IMR-90 (cell line): ENCODE measurements around the gene ADH1C. TPM values are rescaled to one million over a fixed set of nuclear protein-coding genes. Genes with fewer than 3 reads are reported as not detected.
"Not testable (repeated sequence)": the region's sequence is repeated elsewhere in the genome, so short reads cannot be mapped to it uniquely, and the experiment has no call there.

Experiments used
- ATAC-seq: fragments of 200-7000 bp; cut with Tn5 transposase; 2 replicates; pipeline ENCODE4 v1.9.1; 2020; ENCODE audit warnings: low read depth, mild to moderate bottlenecking, moderate library complexity
- BruUV-seq: library from RNA; stranded (reverse); fragments of 400-500 nt; replicated peaks from 2 replicates; lab custom pipeline; 2021; lab: Mats Ljungman, UMichigan
- CTCF ChIA-PET: fragments of 300-600 bp; formaldehyde crosslinking; extraction: SDS; loops from one replicate; lab custom pipeline; 2021; ENCODE audit warnings: antibody characterized with exemption; lab: Yijun Ruan, JAX
- POLR2A ChIA-PET: fragments of 300-600 bp; sonication (Branson Sonifier 250); formaldehyde crosslinking; loops from one replicate; lab custom pipeline; 2022; ENCODE audit warnings: antibody characterized with exemption; ENCODE audit not compliant: unreplicated experiment; lab: Charles Lee
- DNase-seq: peaks from one replicate; pipeline ENCODE4 v3.0.0; 2013
- H2AFZ ChIP-seq: replicated peaks from 2 replicates; pipeline ENCODE3; 2013; ENCODE audit warnings: low read length, mild to moderate bottlenecking; ENCODE audit not compliant: poor library complexity
- H2AK5ac ChIP-seq: 2 replicates; pipeline ENCODE4 v1.6.1; 2013; ENCODE audit warnings: low read depth, low read length, inconsistent platforms
- H2AK9ac ChIP-seq: replicated peaks from 2 replicates; pipeline ENCODE3; 2013; ENCODE audit warnings: mild to moderate bottlenecking, low read depth, low read length, moderate library complexity; ENCODE audit not compliant: poor library complexity
- H2BK120ac ChIP-seq: 2 replicates; pipeline ENCODE4 v1.6.1; 2013; ENCODE audit warnings: low read depth, low read length, inconsistent platforms
- H2BK15ac ChIP-seq: 3 replicates; pipeline ENCODE4 v1.6.1; 2013; ENCODE audit warnings: low read depth, low read length, inconsistent platforms
- H2BK20ac ChIP-seq: 2 replicates; pipeline ENCODE4 v1.6.1; 2013; ENCODE audit warnings: low read depth, mild to moderate bottlenecking, inconsistent platforms, low read length, moderate library complexity
- H2BK5ac ChIP-seq: 2 replicates; pipeline ENCODE4 v1.6.1; 2013; ENCODE audit warnings: mild to moderate bottlenecking, low read depth, low read length, inconsistent platforms; ENCODE audit not compliant: poor library complexity, severe bottlenecking
- H3K14ac ChIP-seq: replicated peaks from 2 replicates; pipeline ENCODE4 v1.6.1; 2013; ENCODE audit warnings: low read depth, low read length, inconsistent platforms
- H3K18ac ChIP-seq: 2 replicates; pipeline ENCODE4 v1.6.1; 2013; ENCODE audit warnings: low read depth, low read length, control low read depth
- H3K23ac ChIP-seq: 2 replicates; pipeline ENCODE4 v1.6.1; 2013; ENCODE audit warnings: low read depth, low read length, inconsistent platforms
- H3K27ac ChIP-seq: 2 replicates; pipeline ENCODE4 v1.5.1; 2013; ENCODE audit warnings: mild to moderate bottlenecking, control low read depth, low read length; ENCODE audit not compliant: insufficient read depth
- H3K27me3 ChIP-seq: 2 replicates; pipeline ENCODE4 v1.6.1; 2013; ENCODE audit warnings: low read length; ENCODE audit not compliant: control insufficient read depth, insufficient read depth
- H3K36me3 ChIP-seq: 2 replicates; pipeline ENCODE4 v1.6.1; 2013; ENCODE audit warnings: low read length, mixed read lengths; ENCODE audit not compliant: control insufficient read depth, insufficient read depth
- H3K4ac ChIP-seq: 2 replicates; pipeline ENCODE4 v1.6.1; 2013; ENCODE audit warnings: low read depth, low read length, inconsistent platforms
- H3K4me1 ChIP-seq: 2 replicates; pipeline ENCODE4 v1.6.1; 2013; ENCODE audit warnings: low read length, mixed read lengths; ENCODE audit not compliant: control insufficient read depth, insufficient read depth
- H3K4me2 ChIP-seq: 2 replicates; pipeline ENCODE4 v1.6.1; 2013; ENCODE audit warnings: low read depth, mild to moderate bottlenecking, control low read depth, low read length, moderate library complexity
- H3K4me3 ChIP-seq: 2 replicates; pipeline ENCODE4 v1.5.1; 2013; ENCODE audit warnings: low read depth, mild to moderate bottlenecking, control low read depth, low read length, moderate library complexity; ENCODE audit not compliant: insufficient read depth
- H3K56ac ChIP-seq: 2 replicates; pipeline ENCODE4 v1.6.1; 2013; ENCODE audit warnings: low read length, inconsistent platforms; ENCODE audit not compliant: insufficient read depth; ENCODE audit errors: extremely low read depth
- H3K79me1 ChIP-seq, 2 experiments: 2 replicates each; pipeline ENCODE4 v1.6.1; 2013; ENCODE audit warnings: low read length in 2 of 2, inconsistent platforms in 1 of 2, low read depth in 1 of 2
- H3K9ac ChIP-seq: 2 replicates; pipeline ENCODE4 v1.6.1; 2013; ENCODE audit warnings: low read depth, low read length, control low read depth
- H3K9me1 ChIP-seq: 2 replicates; pipeline ENCODE4 v1.6.1; 2013; ENCODE audit warnings: low read length, inconsistent platforms; ENCODE audit not compliant: insufficient read depth
- H3K9me3 ChIP-seq: 2 replicates; pipeline ENCODE4 v1.6.1; 2013; ENCODE audit warnings: low read length; ENCODE audit not compliant: control insufficient read depth, insufficient read depth
- H4K20me1 ChIP-seq: 2 replicates; pipeline ENCODE4 v1.6.1; 2013; ENCODE audit warnings: low read length, inconsistent platforms; ENCODE audit not compliant: insufficient read depth
- H4K5ac ChIP-seq: 2 replicates; pipeline ENCODE4 v1.6.1; 2013; ENCODE audit warnings: mild to moderate bottlenecking, low read depth, low read length, control low read depth
- H4K8ac ChIP-seq, 2 experiments: 2 replicates each; pipeline ENCODE4 v1.6.1; 2013; ENCODE audit warnings: low read depth in 2 of 2, low read length in 2 of 2, control low read depth in 1 of 2, inconsistent platforms in 1 of 2
- H4K91ac ChIP-seq: 2 replicates; pipeline ENCODE4 v1.6.1; 2013; ENCODE audit warnings: low read depth, low read length, inconsistent platforms; ENCODE audit not compliant: insufficient read depth
- WGBS, 2 experiments: methylation state at CpG; one replicate each; pipeline versions ENCODE4 v1.1.5 to v1.1.7; 2013; ENCODE audit warnings: missing lambda C conversion rate in 2 of 2; ENCODE audit not compliant: insufficient read length in 1 of 2; ENCODE audit errors: extremely low coverage in 2 of 2; 5-methylcytosine and 5-hydroxymethylcytosine counted together
- dilution Hi-C: fragments of 300-500 bp; cut with HindIII; formaldehyde crosslinking; loops from one replicate; pipeline ENCODE4 v1.14.3; 2018; ENCODE audit warnings: low sequenced_read_pairs; ENCODE audit not compliant: unreplicated experiment
- in situ Hi-C: fragments of 300-500 bp; cut with MboI; formaldehyde crosslinking; loops from 3 replicates; pipeline ENCODE4 v1.14.3; 2019; ENCODE audit warnings: low sequenced_read_pairs, inconsistent platforms, mixed read lengths
- intact Hi-C: fragments of 100-400 bp; cut with micrococcal nuclease; formaldehyde crosslinking; loops from 2 replicates; pipeline ENCODE4 v1.10.0; 2022
- polyA plus RNA-seq, 3 experiments: library from polyadenylated mRNA; depleted of rRNA; stranded (reverse); fragments of >200 nt; gene quantifications; 2 replicates each; pipeline ENCODE4 v1.2.3, GENCODE V29; 2012; ENCODE audit warnings: low replicate concordance in 1 of 3
- total RNA-seq: library from RNA; depleted of rRNA; stranded (reverse); fragments of >200 nt; gene quantifications from 2 replicates; pipeline ENCODE4 v1.2.3, GENCODE V29; 2012

The ADH1C gene
- total and polyA plus RNA-seq, 2 of the 4 experiments (the other 2 are of a cell fraction) = 0.26 TPM; not detected in 1

DNA sequence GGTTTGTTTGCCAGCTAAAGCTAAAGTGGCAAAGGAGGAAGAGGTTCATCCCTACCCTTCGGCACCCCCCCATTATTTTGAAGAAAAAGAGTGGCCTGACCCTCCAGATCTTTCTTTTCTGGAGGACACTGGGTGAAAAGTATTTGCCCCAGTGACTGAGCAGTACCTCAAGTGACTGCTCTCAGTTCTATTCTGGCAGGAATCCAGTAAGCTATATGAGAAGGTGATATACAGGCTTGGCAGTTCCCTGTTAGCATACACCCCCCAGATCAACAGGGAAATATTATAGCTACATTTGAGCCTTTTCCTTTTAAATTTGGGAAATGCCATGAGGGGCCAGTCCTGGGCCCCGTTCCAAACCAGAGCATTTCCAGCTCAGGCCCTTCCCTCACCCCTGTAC, 15.3 kb upstream of the ADH1C start:
- H2AFZ ChIP-seq, H4K8ac ChIP-seq, H3K23ac ChIP-seq, H3K9ac ChIP-seq, in situ Hi-C loops, H2BK20ac ChIP-seq, ATAC-seq, DNase-seq, BruUV-seq, H2BK5ac ChIP-seq, H3K4ac ChIP-seq, H3K27me3 ChIP-seq, H4K91ac ChIP-seq, H4K20me1 ChIP-seq, dilution Hi-C loops, CTCF ChIA-PET, H3K18ac ChIP-seq, H3K4me2 ChIP-seq, H2AK9ac ChIP-seq, POLR2A ChIA-PET, H3K9me1 ChIP-seq, H3K4me1 ChIP-seq, H3K9me3 ChIP-seq, H3K56ac ChIP-seq, H3K36me3 ChIP-seq, H3K27ac ChIP-seq, H3K4me3 ChIP-seq, H2BK15ac ChIP-seq, H3K79me1 ChIP-seq, H3K14ac ChIP-seq, H2AK5ac ChIP-seq, intact Hi-C loops: not testable (repeated sequence)
- no CpG with 5 or more reads among the region's 2 CpGs for WGBS, 2 experiments
- H4K5ac ChIP-seq = peak overlapping the region; percentile 63
- H2BK120ac ChIP-seq = peak overlapping the region; percentile 54; the same call in 1 of the 2 replicates
